Measurements from ENCODE around the gene LCLAT1. TPM values are rescaled to one million over a fixed set of nuclear protein-coding genes. Genes with fewer than 3 reads are reported as not detected.

The LCLAT1 gene
- total RNA-seq, 1 donor from 2014 or later, result 46.2 TPM

- Mint-ChIP-seq H3K9me3 (no peaks in the 10 kb centered on the region), H3K4me1 (ENCODE audit: low read depth) (no peaks in the 10 kb centered on the region), H3K27me3 (ENCODE audit: insufficient read depth) (peaks cover 2% of the 10 kb centered on the region), H3K36me3 (ENCODE audit: low read depth) (no peaks in the 10 kb centered on the region), H3K4me3 (no peak overlapping the region), H3K27ac (no peak overlapping the region)
- intact Hi-C loops (cut with micrococcal nuclease), result no loop called here
- DNase-seq (ENCODE audit: low spot score), result no peak
Observed at GRCh38 chr2:30655660-30656059, 208.6 kb downstream of the LCLAT1 start.

- Mint-ChIP-seq H3K27me3 (ENCODE audit: insufficient read depth) (peaks cover 2% of the 10 kb centered on the region), H3K36me3 (ENCODE audit: low read depth) (no peaks in the 10 kb centered on the region), H3K27ac (no peak overlapping the region), H3K4me3 (no peak overlapping the region), H3K9me3 (no peaks in the 10 kb centered on the region), H3K4me1 (ENCODE audit: low read depth) (no peaks in the 10 kb centered on the region)
- no peak for DNase-seq (ENCODE audit: low spot score)
- intact Hi-C loops (cut with micrococcal nuclease), result no loop called here
Observed at GRCh38 chr2:30656079-30656478, 209.0 kb downstream of the LCLAT1 start.

- intact Hi-C loops (cut with micrococcal nuclease), result no loop called here
- Mint-ChIP-seq H3K27me3 (ENCODE audit: insufficient read depth) (peaks cover 2% of the 10 kb centered on the region), H3K4me1 (ENCODE audit: low read depth) (no peaks in the 10 kb centered on the region), H3K36me3 (ENCODE audit: low read depth) (no peaks in the 10 kb centered on the region), H3K4me3 (no peak overlapping the region), H3K27ac (no peak overlapping the region), H3K9me3 (no peaks in the 10 kb centered on the region)
- DNase-seq (ENCODE audit: low spot score), result no peak
Observed at GRCh38 chr2:30661173-30662107, 214.4 kb downstream of the LCLAT1 start.

GRCh38 chr2:30662268-30663131 lies 215.5 kb downstream of the LCLAT1 start:
- Mint-ChIP-seq H3K36me3 (ENCODE audit: low read depth) (no peaks in the 10 kb centered on the region), H3K9me3 (peaks cover 2% of the 10 kb centered on the region), H3K27me3 (ENCODE audit: insufficient read depth) (peaks cover 2% of the 10 kb centered on the region), H3K27ac (no peak overlapping the region), H3K4me3 (no peak overlapping the region), H3K4me1 (ENCODE audit: low read depth) (no peaks in the 10 kb centered on the region)
- intact Hi-C loops (cut with micrococcal nuclease), result no loop called here
- DNase-seq (ENCODE audit: low spot score), result no peak

- intact Hi-C loops (cut with micrococcal nuclease), result no loop called here
- Mint-ChIP-seq H3K36me3 (ENCODE audit: low read depth) (no peaks in the 10 kb centered on the region), H3K27ac (no peak overlapping the region), H3K4me1 (ENCODE audit: low read depth) (no peaks in the 10 kb centered on the region), H3K4me3 (no peak overlapping the region), H3K27me3 (ENCODE audit: insufficient read depth) (peaks cover 2% of the 10 kb centered on the region), H3K9me3 (peaks cover 5% of the 10 kb centered on the region)
- DNase-seq (ENCODE audit: low spot score), result no peak
Observed at GRCh38 chr2:30663321-30663720, 216.3 kb downstream of the LCLAT1 start.

GRCh38 chr2:30663806-30664205 lies 216.8 kb downstream of the LCLAT1 start:
- peaks cover 5% of the 10 kb centered on the region for H3K9me3 Mint-ChIP-seq
- H3K4me3 Mint-ChIP-seq, result no peak overlapping the region
- H3K36me3 Mint-ChIP-seq (ENCODE audit: low read depth), result no peaks in the 10 kb centered on the region
- H3K4me1 Mint-ChIP-seq (ENCODE audit: low read depth), result no peaks in the 10 kb centered on the region
- DNase-seq (ENCODE audit: low spot score), result no peak
- H3K27ac Mint-ChIP-seq, result no peak overlapping the region
- peaks cover 2% of the 10 kb centered on the region for H3K27me3 Mint-ChIP-seq (ENCODE audit: insufficient read depth)
- intact Hi-C loops (cut with micrococcal nuclease), result no loop called here

- Mint-ChIP-seq H3K27me3 (ENCODE audit: insufficient read depth) (peaks cover 6% of the 10 kb centered on the region), H3K27ac (no peak overlapping the region), H3K36me3 (ENCODE audit: low read depth) (no peaks in the 10 kb centered on the region), H3K4me3 (no peak overlapping the region), H3K4me1 (ENCODE audit: low read depth) (no peaks in the 10 kb centered on the region), H3K9me3 (peaks cover 9% of the 10 kb centered on the region)
- intact Hi-C loops (cut with micrococcal nuclease), result no loop called here
- DNase-seq (ENCODE audit: low spot score), result no peak
Observed at GRCh38 chr2:30664761-30665358, 217.8 kb downstream of the LCLAT1 start.

GRCh38 chr2:30665761-30666265 lies 218.8 kb downstream of the LCLAT1 start:
- intact Hi-C loops (cut with micrococcal nuclease), result no loop called here
- no peaks in the 10 kb centered on the region for H3K4me1 Mint-ChIP-seq (ENCODE audit: low read depth)
- H3K9me3 Mint-ChIP-seq, result peaks cover 18% of the 10 kb centered on the region
- H3K27ac Mint-ChIP-seq, result no peak overlapping the region
- DNase-seq (ENCODE audit: low spot score), result no peak
- no peaks in the 10 kb centered on the region for H3K36me3 Mint-ChIP-seq (ENCODE audit: low read depth)
- peaks cover 4% of the 10 kb centered on the region for H3K27me3 Mint-ChIP-seq (ENCODE audit: insufficient read depth)
- no peak overlapping the region for H3K4me3 Mint-ChIP-seq

GRCh38 chr2:30666266-30666874 lies 219.3 kb downstream of the LCLAT1 start:
- intact Hi-C loops (cut with micrococcal nuclease), result no loop called here
- H3K4me3 Mint-ChIP-seq, result no peak overlapping the region
- no peaks in the 10 kb centered on the region for H3K4me1 Mint-ChIP-seq (ENCODE audit: low read depth)
- peaks cover 18% of the 10 kb centered on the region for H3K9me3 Mint-ChIP-seq
- H3K27me3 Mint-ChIP-seq (ENCODE audit: insufficient read depth), result peaks cover 4% of the 10 kb centered on the region
- no peaks in the 10 kb centered on the region for H3K36me3 Mint-ChIP-seq (ENCODE audit: low read depth)
- DNase-seq (ENCODE audit: low spot score), result no peak
- no peak overlapping the region for H3K27ac Mint-ChIP-seq

- H3K36me3 Mint-ChIP-seq (ENCODE audit: low read depth), result no peaks in the 10 kb centered on the region
- H3K4me1 Mint-ChIP-seq (ENCODE audit: low read depth), result no peaks in the 10 kb centered on the region
- no peak for DNase-seq (ENCODE audit: low spot score)
- no peak overlapping the region for H3K4me3 Mint-ChIP-seq
- H3K27me3 Mint-ChIP-seq (ENCODE audit: insufficient read depth), result peaks cover 19% of the 10 kb centered on the region
- intact Hi-C loops (cut with micrococcal nuclease), result no loop called here
- peaks cover 18% of the 10 kb centered on the region for H3K9me3 Mint-ChIP-seq
- no peak overlapping the region for H3K27ac Mint-ChIP-seq
Observed at GRCh38 chr2:30670453-30670852, 223.4 kb downstream of the LCLAT1 start.

GRCh38 chr2:30673127-30673526 lies 226.1 kb downstream of the LCLAT1 start:
- H3K36me3 Mint-ChIP-seq (ENCODE audit: low read depth), result no peaks in the 10 kb centered on the region
- no peak overlapping the region for H3K27ac Mint-ChIP-seq
- no peaks in the 10 kb centered on the region for H3K4me1 Mint-ChIP-seq (ENCODE audit: low read depth)
- intact Hi-C loops (cut with micrococcal nuclease), result no loop called here
- H3K4me3 Mint-ChIP-seq, result no peak overlapping the region
- no peak for DNase-seq (ENCODE audit: low spot score)
- peaks cover 14% of the 10 kb centered on the region for H3K9me3 Mint-ChIP-seq
- peaks cover 20% of the 10 kb centered on the region for H3K27me3 Mint-ChIP-seq (ENCODE audit: insufficient read depth)

GRCh38 chr2:30675758-30676157 lies 228.7 kb downstream of the LCLAT1 start:
- H3K36me3 Mint-ChIP-seq (ENCODE audit: low read depth), result no peaks in the 10 kb centered on the region
- intact Hi-C loops (cut with micrococcal nuclease), result no loop called here
- H3K4me1 Mint-ChIP-seq (ENCODE audit: low read depth), result no peaks in the 10 kb centered on the region
- H3K4me3 Mint-ChIP-seq, result no peak overlapping the region
- H3K9me3 Mint-ChIP-seq, result peaks cover under 1% of the 10 kb centered on the region
- no peak for DNase-seq (ENCODE audit: low spot score)
- no peak overlapping the region for H3K27ac Mint-ChIP-seq
- peaks cover 21% of the 10 kb centered on the region for H3K27me3 Mint-ChIP-seq (ENCODE audit: insufficient read depth)

All from activated T-helper 1 cell treated with anti-CD3 and anti-CD28 coated beads, Interleukin-12 subunit alpha, Interleukin-12 subunit beta, Interleukin-2, Interleukin-4 antibody, amounts not matched to agents 30 ng/mL and 10 ng/mL and 1 ng/mL, durations not matched to agents 14 hours and 24 hours and 36 hours (primary cell).